GM10847 (cell line): ENCODE results near the gene LCP1.

Source experiments
- POLR2A ChIP-seq: IDR thresholded peaks from 2 replicates; pipeline ENCODE4 v1.6.1; 2011; ENCODE audit not compliant: insufficient read length; ENCODE audit errors: extremely low read depth

The LCP1 gene

GRCh38 chr13:46168341-46168740, 13.6 kb downstream of the LCP1 start:
- TF ChIP-seq POLR2A: peak; percentile 32

- no peak for TF ChIP-seq POLR2A
Observed at GRCh38 chr13:46166947-46167610, 14.9 kb downstream of the LCP1 start.

- no peak for TF ChIP-seq POLR2A
Observed at GRCh38 chr13:46166224-46166584, 15.8 kb downstream of the LCP1 start.

GRCh38 chr13:46165485-46166223, 16.3 kb downstream of the LCP1 start:
- no peak for TF ChIP-seq POLR2A

GRCh38 chr13:46164661-46165060, 17.3 kb downstream of the LCP1 start:
- no peak for TF ChIP-seq POLR2A

GRCh38 chr13:46160471-46161066, 21.4 kb downstream of the LCP1 start:
- TF ChIP-seq POLR2A: no peak

- no peak for TF ChIP-seq POLR2A
Observed at GRCh38 chr13:46160065-46160464, 21.9 kb downstream of the LCP1 start.

- no peak for TF ChIP-seq POLR2A
Observed at GRCh38 chr13:46158983-46159382, 23.0 kb downstream of the LCP1 start.

GRCh38 chr13:46158222-46158621, 23.8 kb downstream of the LCP1 start:
- TF ChIP-seq POLR2A: no peak

GRCh38 chr13:46154136-46154801, 27.7 kb downstream of the LCP1 start:
- no peak for TF ChIP-seq POLR2A

- TF ChIP-seq POLR2A: no peak
Observed at GRCh38 chr13:46152627-46153328, 29.2 kb downstream of the LCP1 start.

- TF ChIP-seq POLR2A: no peak
Observed at GRCh38 chr13:46150134-46150693, 31.8 kb downstream of the LCP1 start.

- no peak for TF ChIP-seq POLR2A
Observed at GRCh38 chr13:46149272-46150133, 32.5 kb downstream of the LCP1 start.

- TF ChIP-seq POLR2A: no peak
Observed at GRCh38 chr13:46146898-46147297, 35.1 kb downstream of the LCP1 start.
